A673 (cell line): ENCODE data around the gene HDAC2. TPM values are rescaled to one million over a fixed set of nuclear protein-coding genes. Genes with fewer than 3 reads are reported as not detected.

Experiments used
- BruUV-seq: library from RNA; stranded (reverse); fragments of 400-500 nt; replicated peaks from 2 replicates; lab custom pipeline; 2021; lab: Mats Ljungman, UMichigan
- CTCF ChIA-PET: fragments of 300-600 bp; sonication (Branson Sonifier 250); formaldehyde crosslinking; loops from one replicate; lab custom pipeline; 2022; ENCODE audit warnings: antibody characterized with exemption; lab: Charles Lee
- POLR2A ChIA-PET: fragments of 300-600 bp; sonication (Branson Sonifier 250); formaldehyde crosslinking; loops from one replicate; lab custom pipeline; 2022; ENCODE audit warnings: antibody characterized with exemption; ENCODE audit not compliant: low non-redundant PET; lab: Charles Lee
- DNase-seq: peaks from one replicate; pipeline ENCODE4 v3.0.0-alpha.2; 2015; ENCODE audit warnings: low spot score
- H3K27ac ChIP-seq: fragments of 200-600 bp; sonication (generic); 2 replicates; pipeline ENCODE4 v1.5.1; 2016; ENCODE audit warnings: mixed run types, low read depth, mild to moderate bottlenecking, mixed read lengths, antibody characterized with exemption, low read length; ENCODE audit not compliant: poor library complexity, severe bottlenecking
- H3K27me3 ChIP-seq: fragments of 200-600 bp; sonication (generic); replicated peaks from 2 replicates; pipeline ENCODE4 v1.6.1; 2017; ENCODE audit warnings: mixed run types, low read depth, mild to moderate bottlenecking, mixed read lengths, antibody characterized with exemption, low read length; ENCODE audit not compliant: insufficient read depth, poor library complexity
- H3K36me3 ChIP-seq: fragments of 200-600 bp; sonication (generic); 2 replicates; pipeline ENCODE4 v1.6.1; 2016; ENCODE audit warnings: mixed run types, mild to moderate bottlenecking, mixed read lengths, antibody characterized with exemption, low read length; ENCODE audit not compliant: insufficient read depth, poor library complexity, severe bottlenecking
- H3K4me1 ChIP-seq: fragments of 200-600 bp; sonication (generic); 2 replicates; pipeline ENCODE4 v1.6.1; 2017; ENCODE audit warnings: mixed run types, mild to moderate bottlenecking, mixed read lengths, antibody characterized with exemption, low read length; ENCODE audit not compliant: insufficient read depth, poor library complexity, severe bottlenecking
- H3K4me3 ChIP-seq: fragments of 200-600 bp; sonication (generic); 2 replicates; pipeline ENCODE4 v1.5.1; 2016; ENCODE audit warnings: low read depth, mixed run types, mild to moderate bottlenecking, mixed read lengths, low read length; ENCODE audit not compliant: poor library complexity, severe bottlenecking
- H3K9me3 ChIP-seq: fragments of 200-600 bp; sonication (generic); 2 replicates; pipeline ENCODE4 v1.6.1; 2016; ENCODE audit warnings: mixed run types, low read depth, mild to moderate bottlenecking, mixed read lengths, antibody characterized with exemption, low read length; ENCODE audit not compliant: poor library complexity, severe bottlenecking
- CTCF ChIP-seq: fragments of 300-800, 200-600 bp; sonication (generic); conservative IDR thresholded peaks from 2 replicates; pipeline ENCODE4 v1.5.1; 2017; ENCODE audit warnings: low read depth, mild to moderate bottlenecking, antibody characterized with exemption, low read length, moderate library complexity, mixed read lengths
- EZH2 ChIP-seq: fragments of 200-600 bp; sonication (generic); IDR thresholded peaks from 2 replicates; pipeline ENCODE4 v1.6.1; 2017; ENCODE audit warnings: borderline replicate concordance, low read depth, mild to moderate bottlenecking, mixed read lengths, antibody characterized with exemption, low read length; ENCODE audit not compliant: poor library complexity, severe bottlenecking
- intact Hi-C: fragments of 100-400 bp; cut with micrococcal nuclease; formaldehyde crosslinking; loops from one replicate; pipeline ENCODE4 v1.10.0; 2022; ENCODE audit not compliant: unreplicated experiment
- total RNA-seq: library from RNA; stranded (reverse); gene quantifications from 2 replicates; pipeline ENCODE4 v1.2.3, GENCODE V29; 2021

Gene HDAC2
- total RNA-seq, 1 experiment from 2014 or later, result 257 TPM

GRCh38 chr6:113982055-113982550 is 11.2 kb upstream of the HDAC2 start:
- ChIA-PET CTCF (no interaction called here), POLR2A (no interaction called here)
- Histone ChIP-seq H3K9me3 (no peaks in the 10 kb centered on the region), H3K4me3 (no peak overlapping the region), H3K4me1 (no peaks in the 10 kb centered on the region), H3K36me3 (no peaks in the 10 kb centered on the region), H3K27me3 (no peaks in the 10 kb centered on the region), H3K27ac (no peak overlapping the region)
- BruUV-seq, result no TSS peak
- TF ChIP-seq EZH2, result no peak
- TF ChIP-seq CTCF, result no peak
- no peak for DNase-seq
- intact Hi-C loops, result loop anchor here (5.0 kb wide), 1 partner anchor 125 kb away; no protein-coding TSS in a partner anchor

GRCh38 chr6:113980937-113981554 is 10.1 kb upstream of the HDAC2 start:
- POLR2A ChIA-PET, result no interaction called here
- Histone ChIP-seq H3K27me3 (no peaks in the 10 kb centered on the region), H3K4me1 (no peaks in the 10 kb centered on the region), H3K9me3 (no peaks in the 10 kb centered on the region), H3K27ac (no peak overlapping the region), H3K4me3 (no peak overlapping the region), H3K36me3 (no peaks in the 10 kb centered on the region)
- CTCF ChIA-PET, result interaction anchor here (0.8 to 1.7 kb wide), 2 partner anchors 11 to 127 kb away, joined by 4 to 11 read pairs; no protein-coding TSS in a partner anchor
- no TSS peak for BruUV-seq
- peak; percentile 63 for TF ChIP-seq CTCF
- no peak for TF ChIP-seq EZH2
- intact Hi-C loops, result loop anchor here (5.0 kb wide), 1 partner anchor 126 kb away; no protein-coding TSS in a partner anchor
- peak; percentile 52 for DNase-seq

GRCh38 chr6:113979937-113980336 is 9.0 kb upstream of the HDAC2 start:
- Histone ChIP-seq H3K9me3 (no peaks in the 10 kb centered on the region), H3K27ac (no peak overlapping the region), H3K4me3 (no peak overlapping the region), H3K27me3 (no peaks in the 10 kb centered on the region), H3K36me3 (no peaks in the 10 kb centered on the region), H3K4me1 (no peaks in the 10 kb centered on the region)
- ChIA-PET CTCF (interaction anchor here (1.7 kb wide), 1 partner anchor 129 kb away, joined by 11 read pairs; no protein-coding TSS in a partner anchor), POLR2A (no interaction called here)
- no TSS peak for BruUV-seq
- DNase-seq, result no peak
- intact Hi-C loops, result loop anchor here (5.0 kb wide), 1 partner anchor 127 kb away; no protein-coding TSS in a partner anchor
- TF ChIP-seq EZH2 (no peak), CTCF (no peak)
